ENCODE measurements around the gene MAPK7.

- TF ChIP-seq CTCF (IDR thresholded peaks at IDR 0.05) (no peak), ZFX (IDR thresholded peaks at IDR 0.05; ENCODE audit: borderline replicate concordance) (no peak)
Measured at GRCh38 chr17:19414396-19415280, 36.3 kb downstream of the MAPK7 start.
